Adrenal gland (tissue), 12 donors: ENCODE measurements around the gene CCDC122. TPM values are rescaled to one million over a fixed set of nuclear protein-coding genes. Genes with fewer than 3 reads are reported as not detected.

Experiments used
- DNase-seq, 7 donors: peaks; one replicate each; pipeline ENCODE4 v3.0.0-alpha.2; 2019 to 2020
- H3K27ac ChIP-seq, 5 donors: fragments of 200-600 bp; sonication (generic) in 4 of 5; 1 replicate in 3 of 5; 2 replicates in 2 of 5; pipeline versions ENCODE4 v1.5.1 to v1.8.0; 2016 to 2020; ENCODE audit warnings: mild to moderate bottlenecking in 1 of 5
- H3K27me3 ChIP-seq: fragments of 200-600 bp; 2 replicates; pipeline ENCODE4 v1.8.0; 2021
- H3K36me3 ChIP-seq, 2 donors: fragments of 200-600 bp; replicated peaks in 1 of 2; 1 replicate in 1 of 2; 2 replicates in 1 of 2; pipeline versions ENCODE4 v1.5.1 to v1.8.0; 2018 to 2022
- H3K4me1 ChIP-seq, 2 donors: fragments of 200-600 bp; replicated peaks in 1 of 2; 1 replicate in 1 of 2; 2 replicates in 1 of 2; pipeline versions ENCODE4 v1.5.1 to v1.8.0; 2018 to 2021
- H3K4me3 ChIP-seq, 4 donors: fragments of 200-600 bp; sonication (generic) in 3 of 4; one replicate each; pipeline ENCODE4 v1.5.1; 2016 to 2018
- H3K9me3 ChIP-seq, 3 donors: fragments of 200-600 bp; sonication (generic) in 1 of 3; replicated peaks in 1 of 3; 1 replicate in 2 of 3; 2 replicates in 1 of 3; pipeline versions ENCODE4 v1.5.1 to v1.8.0; 2016 to 2021
- POLR2A ChIP-seq, 2 donors: fragments of 450-650 bp; IDR thresholded peaks; one replicate each; pipeline ENCODE4 v1.6.1; 2017; ENCODE audit warnings: antibody characterized with exemption in 2 of 2, mild to moderate bottlenecking in 2 of 2, moderate library complexity in 1 of 2
- WGBS, 4 donors: extraction: QIAGEN DNeasy Blood & Tissue Kit in 2 of 4; methylation state at CpG; one replicate each; pipeline versions ENCODE4 v1.1.5 to v1.1.7; 2013 to 2017; 5-methylcytosine and 5-hydroxymethylcytosine counted together
- intact Hi-C, 2 donors: fragments of 100-400 bp; cut with DNase I; formaldehyde crosslinking; loops; one replicate each; pipeline versions ENCODE4 v1.14.1 to v1.15.0; 2022 to 2023
- polyA plus RNA-seq, 3 donors: library from polyadenylated mRNA; stranded (reverse); fragments of 200-250 nt in 2 of 3; fragments of 350-450 nt in 1 of 3; fragmentation: Illumina TruSeq in 1 of 3; extraction: RNeasy Lipid Tissue Mini Kit (QIAGEN cat#74804) in 1 of 3; gene quantifications; one replicate each; pipeline ENCODE4 v1.2.3, GENCODE V29; 2013 to 2014
- total RNA-seq, 9 donors: library from RNA; depleted of rRNA in 4 of 9; stranded (reverse); fragments of >200 nt in 4 of 9; fragments of 120-200 nt in 1 of 9; fragmentation: NEBNext Ultra II Directional in 1 of 9; extraction: Animal tissue kit (Norgen Biotek cat#: 25700) in 1 of 9; gene quantifications; one replicate each; pipeline versions ENCODE4 v1.1.0 to v1.2.4, GENCODE V29; 2013 to 2023
- TF ChIP-seq, protein P1 (sequence below), 6 experiments: fragments of 450-650 bp in 4 of 6; fragments of 200-600 bp in 2 of 6; sonication (generic) in 1 of 6; IDR thresholded peaks; 1 replicate in 5 of 6; 2 replicates in 1 of 6; pipeline versions ENCODE4 v1.5.1 to v1.8.0; 2016 to 2021; ENCODE audit warnings: antibody characterized with exemption in 6 of 6, mild to moderate bottlenecking in 2 of 6, moderate library complexity in 1 of 6
- donor health status: healthy with polysubstance abuse.
- donor health status: Bipolar disorder and iron deficiency.
- donor health status: DM: yes; HTN: yes; CAD: no.
- donor health status: DM: no; HTN: no; CAD: no.
- donor health status: DM: no; HTN: no; CAD: no.
- donor health status: DM: yes; HTN: yes; CAD: no.

Gene CCDC122
- total and polyA plus RNA-seq, 12 donors: 0.79 to 16.8 (median 6.6) TPM

DNA sequence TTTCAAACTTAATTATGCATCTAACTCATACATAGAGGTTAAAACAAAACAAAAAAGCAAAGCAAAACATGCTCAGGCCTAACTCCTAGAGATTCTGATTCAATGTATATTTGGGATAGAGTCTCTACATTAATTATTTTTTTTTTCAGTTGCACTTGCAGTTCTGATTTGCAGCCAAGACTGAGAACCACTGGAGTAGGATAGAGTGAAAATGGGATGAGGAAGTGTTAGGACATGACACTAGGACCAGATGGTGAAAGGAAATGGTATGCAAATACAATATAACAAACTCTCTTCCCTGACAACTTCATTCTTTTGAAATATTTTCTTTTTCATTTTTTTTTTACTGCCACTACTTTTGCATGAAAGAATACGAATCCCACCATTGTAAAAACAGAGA, 1.8 kb downstream of the CCDC122 start:
- Histone ChIP-seq H3K4me3 (no peak overlapping the region), H3K27ac (peak overlapping the region in 1 of 5 donors; percentile 96), H3K36me3 (no peaks in the 10 kb centered on the region), H3K9me3 (no peaks in the 10 kb centered on the region), H3K4me1 (peaks cover 11 to 30% of the 10 kb centered on the region in 2 donors), H3K27me3 (no peaks in the 10 kb centered on the region)
- no peak for TF ChIP-seq POLR2A (IDR thresholded peaks at IDR 0.05)
- TF ChIP-seq, protein P1, sequence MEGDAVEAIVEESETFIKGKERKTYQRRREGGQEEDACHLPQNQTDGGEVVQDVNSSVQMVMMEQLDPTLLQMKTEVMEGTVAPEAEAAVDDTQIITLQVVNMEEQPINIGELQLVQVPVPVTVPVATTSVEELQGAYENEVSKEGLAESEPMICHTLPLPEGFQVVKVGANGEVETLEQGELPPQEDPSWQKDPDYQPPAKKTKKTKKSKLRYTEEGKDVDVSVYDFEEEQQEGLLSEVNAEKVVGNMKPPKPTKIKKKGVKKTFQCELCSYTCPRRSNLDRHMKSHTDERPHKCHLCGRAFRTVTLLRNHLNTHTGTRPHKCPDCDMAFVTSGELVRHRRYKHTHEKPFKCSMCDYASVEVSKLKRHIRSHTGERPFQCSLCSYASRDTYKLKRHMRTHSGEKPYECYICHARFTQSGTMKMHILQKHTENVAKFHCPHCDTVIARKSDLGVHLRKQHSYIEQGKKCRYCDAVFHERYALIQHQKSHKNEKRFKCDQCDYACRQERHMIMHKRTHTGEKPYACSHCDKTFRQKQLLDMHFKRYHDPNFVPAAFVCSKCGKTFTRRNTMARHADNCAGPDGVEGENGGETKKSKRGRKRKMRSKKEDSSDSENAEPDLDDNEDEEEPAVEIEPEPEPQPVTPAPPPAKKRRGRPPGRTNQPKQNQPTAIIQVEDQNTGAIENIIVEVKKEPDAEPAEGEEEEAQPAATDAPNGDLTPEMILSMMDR (IDR thresholded peaks at IDR 0.05): no peak
- intact Hi-C loops: no loop called here
- DNase-seq: no peak
- 83 to 88% (median 87%) methylated on average over 1 of the region's 1 CpG for WGBS, 4 donors

DNA sequence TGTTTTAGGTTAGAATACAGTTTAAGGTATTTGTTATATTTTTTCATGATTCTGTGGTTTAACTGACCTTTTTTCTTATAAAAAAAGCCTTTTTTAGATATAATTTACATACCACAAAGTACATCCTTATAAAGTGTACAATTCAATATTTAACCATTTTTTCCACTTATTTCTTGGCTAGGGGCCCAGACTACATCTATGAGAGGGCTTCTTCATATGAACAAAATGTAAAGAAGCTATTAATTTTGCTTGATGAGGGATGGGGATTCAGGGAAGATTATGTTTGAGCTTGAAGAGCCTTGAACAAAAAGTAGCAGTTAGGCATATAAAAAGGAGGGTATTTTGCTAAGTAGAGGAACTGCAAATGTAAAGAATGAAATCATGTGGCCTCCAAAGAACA, 2.2 kb downstream of the CCDC122 start:
- H3K27me3 ChIP-seq: no peaks in the 10 kb centered on the region
- intact Hi-C loops: no loop called here

GRCh38 chr13:43876366-43876765, 3.2 kb downstream of the CCDC122 start:
- Histone ChIP-seq H3K27me3 (no peaks in the 10 kb centered on the region), H3K27ac (no peak overlapping the region), H3K9me3 (no peaks in the 10 kb centered on the region), H3K36me3 (no peaks in the 10 kb centered on the region), H3K4me1 (peaks cover 11 to 30% of the 10 kb centered on the region in 2 donors), H3K4me3 (no peak overlapping the region)
- no peak for DNase-seq
- WGBS, 4 donors: 97 to 98% (median 97%) methylated on average over 2 of the region's 2 CpGs
- TF ChIP-seq, protein P1 (IDR thresholded peaks at IDR 0.05): no peak
- no peak for TF ChIP-seq POLR2A (IDR thresholded peaks at IDR 0.05)
- intact Hi-C loops: no loop called here

More for the DNA sequence above, 2.2 kb downstream of the CCDC122 start:
- no peak for DNase-seq
- no peak for TF ChIP-seq POLR2A (IDR thresholded peaks at IDR 0.05)
- TF ChIP-seq, protein P1 (IDR thresholded peaks at IDR 0.05): no peak
- Histone ChIP-seq H3K27ac (no peak overlapping the region), H3K4me1 (peaks cover 11 to 30% of the 10 kb centered on the region in 2 donors), H3K4me3 (no peak overlapping the region), H3K9me3 (no peaks in the 10 kb centered on the region), H3K36me3 (no peaks in the 10 kb centered on the region)

DNA sequence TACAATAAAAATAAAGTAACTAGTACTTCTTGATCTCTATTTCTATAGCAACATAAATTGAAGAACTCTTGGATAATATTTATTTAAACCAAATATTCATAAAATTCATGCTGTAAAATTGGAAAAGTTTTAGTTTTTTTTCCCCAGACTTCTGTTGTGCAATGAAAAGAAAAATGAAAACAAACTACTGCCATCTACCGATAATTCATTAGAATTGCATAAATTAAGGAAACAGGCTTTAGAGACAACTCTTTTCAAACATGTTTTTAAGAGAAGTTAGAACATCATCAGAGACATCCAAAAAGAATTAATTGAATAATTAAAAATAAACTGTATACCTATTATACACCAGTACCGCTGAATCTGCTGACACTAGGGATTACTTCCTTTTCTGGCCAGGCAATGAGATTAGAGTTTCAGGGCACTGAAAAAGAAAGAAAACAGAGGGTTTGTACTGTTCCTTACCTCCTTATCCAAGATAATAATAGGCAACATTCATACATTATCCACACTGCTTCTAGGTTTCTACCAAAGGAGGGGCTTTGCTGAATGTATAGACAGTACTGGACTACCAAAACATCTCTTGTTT, 4.9 kb downstream of the CCDC122 start:
- no peak overlapping the region for H3K27ac ChIP-seq
- DNase-seq: no peak
- H3K27me3 ChIP-seq: no peaks in the 10 kb centered on the region
- no peak for TF ChIP-seq POLR2A (IDR thresholded peaks at IDR 0.05)
- TF ChIP-seq, protein P1 (IDR thresholded peaks at IDR 0.05): peak; percentile 42 to 74 (median 62)
- no peak overlapping the region for H3K4me3 ChIP-seq
- no peaks in the 10 kb centered on the region for H3K9me3 ChIP-seq
- intact Hi-C loops: no loop called here
- no peaks in the 10 kb centered on the region for H3K36me3 ChIP-seq
- H3K4me1 ChIP-seq: peaks cover 6 to 19% of the 10 kb centered on the region in 2 donors
- 6 to 9% (median 8%) methylated on average over 2 of the region's 2 CpGs for WGBS, 4 donors
